Stimulated activated CD4-positive, alpha-beta T cell treated with anti-CD3 and anti-CD28 coated beads, Interleukin-2, amount 100 ng/mL, for 48 hours (primary cell): Measurements from ENCODE around the gene CLEC5A.
"Not testable (repeated sequence)": the region's sequence is repeated elsewhere in the genome, so short reads cannot be mapped to it uniquely, and the experiment has no call there.

ENCODE experiments used
- DNase-seq, 2 donors: peaks; one replicate each; pipeline ENCODE4 v3.0.0-alpha.2; 2020

Gene CLEC5A

GRCh38 chr7:141945356-141945755, 1.4 kb downstream of the CLEC5A start:
- DNase-seq = no peak

GRCh38 chr7:141944811-141945210, 2.0 kb downstream of the CLEC5A start:
- no peak for DNase-seq

GRCh38 chr7:141943846-141944245, 2.9 kb downstream of the CLEC5A start:
- no peak for DNase-seq

GRCh38 chr7:141941075-141941474, 5.7 kb downstream of the CLEC5A start:
- DNase-seq = no peak

GRCh38 chr7:141930211-141930610, 16.6 kb downstream of the CLEC5A start:
- DNase-seq = no peak

- no peak for DNase-seq
These were observed 18.0 kb downstream of the CLEC5A start for GRCh38 chr7:141928845-141929195.

GRCh38 chr7:141928146-141928844, 18.5 kb downstream of the CLEC5A start:
- no peak for DNase-seq

GRCh38 chr7:141920281-141920680, 26.5 kb downstream of the CLEC5A start:
- no peak for DNase-seq

- no peak for DNase-seq
These were observed 30.7 kb downstream of the CLEC5A start, which contains the start of gene OR9A4 for GRCh38 chr7:141916099-141916498. Gene OR9A4 (plus strand): TSS chr7:141916399. CDS start chr7:141918876, 2,477 bp downstream.

GRCh38 chr7:141915565-141915964, 31.2 kb downstream of the CLEC5A start:
- no peak for DNase-seq

- no peak for DNase-seq
These were observed 35.4 kb downstream of the CLEC5A start for GRCh38 chr7:141911391-141911790.

GRCh38 chr7:141906285-141906684, 40.5 kb downstream of the CLEC5A start:
- DNase-seq = no peak

- DNase-seq = not testable (repeated sequence)
These were observed 47.4 kb downstream of the CLEC5A start for GRCh38 chr7:141899366-141899765.

GRCh38 chr7:141891336-141891735, 55.4 kb downstream of the CLEC5A start:
- no peak for DNase-seq

GRCh38 chr7:141889321-141889720, 57.5 kb downstream of the CLEC5A start:
- DNase-seq = no peak

GRCh38 chr7:141884539-141885225, 62.1 kb downstream of the CLEC5A start:
- DNase-seq = no peak

GRCh38 chr7:141880960-141881359, 65.8 kb downstream of the CLEC5A start:
- DNase-seq = no peak

GRCh38 chr7:141877365-141877764, 69.4 kb downstream of the CLEC5A start:
- no peak for DNase-seq
